Neutrophil (primary cell): ENCODE results near the gene RER1.

Source experiments
- H3K27ac ChIP-seq: fragments of 200-600 bp; sonication (generic); 2 replicates; pipeline ENCODE4 v1.5.1; 2016; ENCODE audit warnings: mild to moderate bottlenecking, moderate library complexity
- H3K27me3 ChIP-seq: fragments of 200-600 bp; sonication (generic); 2 replicates; pipeline ENCODE4 v1.6.0; 2016; ENCODE audit warnings: mild to moderate bottlenecking
- H3K36me3 ChIP-seq: fragments of 200-600 bp; sonication (generic); 2 replicates; pipeline ENCODE4 v1.5.1; 2017
- H3K4me1 ChIP-seq, 2 experiments: fragments of 200-600 bp in 1 of 2; sonication (generic) in 1 of 2; 1 replicate in 1 of 2; 2 replicates in 1 of 2; pipeline versions ENCODE4 v1.5.1 to v1.6.1; 2013 to 2016; ENCODE audit warnings: low read depth in 1 of 2, low read length in 1 of 2, mild to moderate bottlenecking in 1 of 2, moderate library complexity in 1 of 2; ENCODE audit not compliant: control insufficient read depth in 1 of 2, insufficient read depth in 1 of 2
- H3K4me3 ChIP-seq, 2 experiments: fragments of 200-600 bp in 1 of 2; sonication (generic) in 1 of 2; 1 replicate in 1 of 2; 2 replicates in 1 of 2; pipeline ENCODE4 v1.5.1; 2013 to 2016; ENCODE audit warnings: low read depth in 1 of 2, low read length in 1 of 2, mild to moderate bottlenecking in 1 of 2, moderate library complexity in 1 of 2
- H3K9me3 ChIP-seq: fragments of 200-600 bp; sonication (generic); 2 replicates; pipeline ENCODE4 v1.5.1; 2016
- CTCF ChIP-seq: fragments of 200-600 bp; sonication (generic); IDR thresholded peaks from 2 replicates; pipeline ENCODE4 v1.5.1; 2016; ENCODE audit warnings: antibody characterized with exemption

Gene RER1

GRCh38 chr1:2344744-2345296 is 46.8 kb upstream of the RER1 start:
- TF ChIP-seq CTCF, result no peak
- no peaks in the 10 kb centered on the region for H3K36me3 ChIP-seq

GRCh38 chr1:2345297-2346075 is 46.2 kb upstream of the RER1 start:
- no peak for TF ChIP-seq CTCF
- Histone ChIP-seq H3K4me3 (no peak overlapping the region), H3K36me3 (no peaks in the 10 kb centered on the region), H3K27me3 (no peaks in the 10 kb centered on the region), H3K27ac (no peak overlapping the region), H3K4me1 (no peaks in the 10 kb centered on the region), H3K9me3 (no peaks in the 10 kb centered on the region)

More at GRCh38 chr1:2344744-2345296, 46.8 kb upstream of the RER1 start:
- Histone ChIP-seq H3K4me1 (no peaks in the 10 kb centered on the region), H3K27ac (no peak overlapping the region), H3K9me3 (no peaks in the 10 kb centered on the region), H3K27me3 (no peaks in the 10 kb centered on the region), H3K4me3 (no peak overlapping the region)

- no peak for TF ChIP-seq CTCF
- Histone ChIP-seq H3K4me3 (no peak overlapping the region), H3K9me3 (no peaks in the 10 kb centered on the region), H3K4me1 (no peaks in the 10 kb centered on the region), H3K36me3 (no peaks in the 10 kb centered on the region), H3K27ac (no peak overlapping the region), H3K27me3 (no peaks in the 10 kb centered on the region)
Measured at GRCh38 chr1:2346691-2347408, 44.8 kb upstream of the RER1 start.

- no peak for TF ChIP-seq CTCF
- Histone ChIP-seq H3K9me3 (no peaks in the 10 kb centered on the region), H3K36me3 (no peaks in the 10 kb centered on the region), H3K4me3 (no peak overlapping the region), H3K4me1 (no peaks in the 10 kb centered on the region), H3K27me3 (no peaks in the 10 kb centered on the region), H3K27ac (no peak overlapping the region)
Measured at GRCh38 chr1:2347409-2347785, 44.2 kb upstream of the RER1 start.

- no peaks in the 10 kb centered on the region for H3K36me3 ChIP-seq
- H3K27me3 ChIP-seq, result no peaks in the 10 kb centered on the region
- no peaks in the 10 kb centered on the region for H3K4me1 ChIP-seq
- no peak for TF ChIP-seq CTCF
- no peak overlapping the region for H3K27ac ChIP-seq
- no peak overlapping the region for H3K4me3 ChIP-seq
- no peaks in the 10 kb centered on the region for H3K9me3 ChIP-seq
Measured at GRCh38 chr1:2347896-2348295, 43.7 kb upstream of the RER1 start.
